NCI-H510A treated with DMSO at 0.1 percent for 48 hours (cell line): ENCODE data around the gene SPIRE2.
"Not testable (repeated sequence)": the region's sequence is repeated elsewhere in the genome, so short reads cannot be mapped to it uniquely, and the experiment has no call there.

Source experiments
- DNase-seq: peaks from one replicate; lab custom pipeline; 2025; lab: John Stamatoyannopoulos, UW

SPIRE2 gene

GRCh38 chr16:89811321-89811720 is 17.0 kb upstream of the SPIRE2 start:
- peak; percentile 29 for DNase-seq

- DNase-seq, result no peak
Observed at GRCh38 chr16:89815639-89816348, 12.5 kb upstream of the SPIRE2 start.

GRCh38 chr16:89818851-89819403 is 9.3 kb upstream of the SPIRE2 start:
- DNase-seq, result not testable (repeated sequence)

- not testable (repeated sequence) for DNase-seq
Observed at GRCh38 chr16:89819448-89819847, 8.8 kb upstream of the SPIRE2 start.

- DNase-seq, result no peak
Observed at GRCh38 chr16:89821438-89822187, 6.7 kb upstream of the SPIRE2 start.

GRCh38 chr16:89822188-89823086 is 5.8 kb upstream of the SPIRE2 start:
- DNase-seq, result peak; percentile 27

- DNase-seq, result peak; percentile 71
Observed at GRCh38 chr16:89823087-89823823, 5.0 kb upstream of the SPIRE2 start.

- not testable (repeated sequence) for DNase-seq
Observed at GRCh38 chr16:89823824-89824148, 4.5 kb upstream of the SPIRE2 start.

GRCh38 chr16:89826531-89827382 is 1.5 kb upstream of the SPIRE2 start:
- no peak for DNase-seq

GRCh38 chr16:89827383-89828198 is 684 bp upstream of the SPIRE2 start:
- DNase-seq, result no peak

- no peak for DNase-seq
Observed at GRCh38 chr16:89828870-89829629, 775 bp downstream of the SPIRE2 start.

GRCh38 chr16:89829630-89830437 is 1.6 kb downstream of the SPIRE2 start:
- DNase-seq, result no peak

- DNase-seq, result no peak
Observed at GRCh38 chr16:89831810-89832328, 3.6 kb downstream of the SPIRE2 start.

- not testable (repeated sequence) for DNase-seq
Observed at GRCh38 chr16:89833664-89834363, 5.5 kb downstream of the SPIRE2 start.

- not testable (repeated sequence) for DNase-seq
Observed at GRCh38 chr16:89834813-89835363, 6.6 kb downstream of the SPIRE2 start.

GRCh38 chr16:89836484-89836883 is 8.2 kb downstream of the SPIRE2 start:
- not testable (repeated sequence) for DNase-seq

GRCh38 chr16:89837014-89837546 is 8.8 kb downstream of the SPIRE2 start:
- no peak for DNase-seq
